Measurements from ENCODE around the gene CIRBP. TPM values are rescaled to one million over a fixed set of nuclear protein-coding genes. Genes with fewer than 3 reads are reported as not detected.

Gene CIRBP
- total and polyA plus RNA-seq, 4 donors, result 41.1 to 135 (median 96.9) TPM

DNA sequence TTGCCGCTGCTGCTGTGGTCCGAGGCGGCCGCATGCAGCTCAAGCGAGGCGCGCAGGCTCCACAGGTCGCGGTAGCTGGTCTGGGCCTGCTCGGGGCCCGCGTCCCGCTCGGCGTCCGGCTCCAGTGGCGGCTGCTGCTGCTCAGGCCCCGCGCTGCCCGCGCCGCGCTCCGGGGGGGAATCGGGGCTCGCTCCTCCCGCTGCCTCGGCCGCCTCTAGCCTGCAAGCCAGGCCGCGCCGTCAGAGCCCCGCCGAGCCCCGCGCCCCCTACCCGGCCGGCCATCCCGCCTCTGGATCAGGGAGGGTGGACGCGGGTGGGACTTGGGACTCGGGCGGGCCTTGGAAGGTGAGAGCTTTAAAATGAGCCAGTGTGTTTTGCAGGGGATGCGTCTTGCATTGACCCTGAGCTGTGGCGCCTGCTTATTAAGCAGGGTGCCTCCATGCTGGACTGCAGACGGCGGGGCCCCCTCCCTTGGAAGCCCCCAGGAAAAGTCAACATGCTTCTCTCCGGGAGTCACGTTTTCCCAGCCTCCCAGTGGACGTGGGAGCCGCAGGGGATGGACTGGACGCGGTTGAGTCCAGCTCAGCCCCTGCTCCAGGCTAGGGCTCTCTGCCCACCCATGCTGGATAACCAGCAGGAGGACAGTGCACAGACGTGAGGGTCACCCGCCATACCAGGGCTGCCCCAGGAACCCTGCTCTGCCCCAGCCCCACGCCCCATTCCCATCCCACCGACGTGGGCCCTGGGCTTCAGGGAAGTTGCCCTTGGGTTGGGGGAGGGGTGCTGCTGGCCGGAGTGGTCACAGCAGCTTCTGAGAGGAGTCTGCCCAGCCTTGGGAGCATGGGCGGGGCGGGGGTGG is 39.0 kb upstream of the CIRBP start:
- Histone ChIP-seq H3K4me3 (ENCODE audit: low read depth in 1 of 3, low read length in 3 of 3) (no peak overlapping the region), H3K27ac (ENCODE audit: low read depth in 1 of 2, low read length in 2 of 2) (no peak overlapping the region), H3K9ac (ENCODE audit: low read depth in 1 of 2, low read length in 2 of 2) (no peak overlapping the region), H3K27me3 (ENCODE audit: control insufficient read depth in 4 of 4, insufficient read depth in 4 of 4, low read length in 3 of 4) (no peaks in the 10 kb centered on the region), H3K36me3 (ENCODE audit: control insufficient read depth in 4 of 4, insufficient read depth in 3 of 4, low read depth in 1 of 4, low read length in 3 of 4) (peaks cover 0 to 15% (median 3%) of the 10 kb centered on the region in 4 donors), H3K4me1 (ENCODE audit: control insufficient read depth in 4 of 4, insufficient read depth in 4 of 4, low read length in 3 of 4) (peaks cover 0 to 5% (median under 1%) of the 10 kb centered on the region in 4 donors), H3K9me3 (ENCODE audit: control insufficient read depth in 4 of 4, low read length in 3 of 4) (no peaks in the 10 kb centered on the region)
- 81% methylated on average over 61 of the region's 61 CpGs for WGBS
- DNase-seq (ENCODE audit: low spot score), result no peak
- no peak for TF ChIP-seq EGR1 (IDR thresholded peaks at IDR 0.05; ENCODE audit: low read depth in 2 of 2)
- TF ChIP-seq FOXA1 (IDR thresholded peaks at IDR 0.05), result no peak
- TF ChIP-seq JUND (IDR thresholded peaks at IDR 0.05), result no peak
- no peak for TF ChIP-seq GABPA (IDR thresholded peaks at IDR 0.05 in 1 of 2, conservative IDR thresholded peaks at IDR 0.05 in 1 of 2)
- TF ChIP-seq NR2F2 (IDR thresholded peaks at IDR 0.05), result no peak
- TF ChIP-seq TAF1 (conservative IDR thresholded peaks at IDR 0.05), result no peak

GRCh38 chr19:1230783-1231489 is 38.2 kb upstream of the CIRBP start:
- Histone ChIP-seq H3K9me3 (ENCODE audit: control insufficient read depth in 4 of 4, low read length in 3 of 4) (no peaks in the 10 kb centered on the region), H3K4me3 (ENCODE audit: low read depth in 1 of 3, low read length in 3 of 3) (no peak overlapping the region), H3K27me3 (ENCODE audit: control insufficient read depth in 4 of 4, insufficient read depth in 4 of 4, low read length in 3 of 4) (no peaks in the 10 kb centered on the region), H3K9ac (ENCODE audit: low read depth in 1 of 2, low read length in 2 of 2) (no peak overlapping the region), H3K27ac (ENCODE audit: low read depth in 1 of 2, low read length in 2 of 2) (no peak overlapping the region), H3K4me1 (ENCODE audit: control insufficient read depth in 4 of 4, insufficient read depth in 4 of 4, low read length in 3 of 4) (peaks cover 0 to 5% (median under 1%) of the 10 kb centered on the region in 4 donors), H3K36me3 (ENCODE audit: control insufficient read depth in 4 of 4, insufficient read depth in 3 of 4, low read depth in 1 of 4, low read length in 3 of 4) (peaks cover 0 to 10% (median 3%) of the 10 kb centered on the region in 4 donors)
- no peak for DNase-seq (ENCODE audit: low spot score)
- 79% methylated on average over 38 of the region's 38 CpGs for WGBS
- TF ChIP-seq JUND (IDR thresholded peaks at IDR 0.05), result no peak

DNA sequence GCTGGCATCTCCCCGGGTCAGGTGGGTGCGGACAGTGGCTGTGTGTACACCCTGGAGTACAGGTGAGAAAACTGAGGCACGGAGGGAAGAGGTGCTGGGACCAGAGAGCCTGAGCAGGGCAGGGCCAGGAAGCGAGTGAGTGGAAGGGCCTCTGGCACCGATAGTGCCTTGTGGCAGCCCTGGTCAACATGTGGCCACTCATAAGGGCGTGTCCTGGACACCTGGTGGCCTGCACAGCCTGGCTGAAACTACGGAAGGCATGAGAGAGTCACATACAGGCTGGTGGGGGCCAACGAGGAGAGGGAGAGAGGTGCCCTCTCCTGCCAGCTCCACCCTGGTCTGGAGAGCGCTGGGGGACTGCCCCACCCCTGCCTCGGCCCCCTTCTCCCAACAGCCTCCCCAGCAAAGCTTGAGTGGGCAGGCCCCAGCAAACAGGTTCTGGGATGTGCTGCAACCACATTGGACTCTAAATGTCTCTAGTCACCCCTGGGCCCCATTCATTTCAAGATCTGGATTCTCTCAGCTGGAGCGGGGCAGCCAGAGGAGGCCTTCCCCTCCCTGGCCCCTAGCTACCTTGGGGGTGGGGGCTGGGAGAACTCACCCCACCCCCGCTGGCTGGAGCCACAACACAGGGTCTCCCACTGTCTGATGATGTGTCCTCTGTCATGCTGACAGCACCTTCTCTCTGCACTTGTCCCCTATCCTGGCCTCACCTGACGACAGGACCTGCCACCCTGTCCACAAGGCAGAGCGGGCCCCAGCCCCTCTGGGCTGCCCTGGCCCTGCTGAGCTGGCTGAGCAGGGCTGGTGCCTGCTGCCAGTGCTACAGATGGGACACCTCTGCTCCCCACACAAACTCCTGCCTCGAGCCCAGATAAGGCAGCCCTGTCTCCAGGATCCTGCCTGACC is 37.1 kb upstream of the CIRBP start:
- Histone ChIP-seq H3K27me3 (ENCODE audit: control insufficient read depth in 4 of 4, insufficient read depth in 4 of 4, low read length in 3 of 4) (no peaks in the 10 kb centered on the region), H3K9ac (ENCODE audit: low read depth in 1 of 2, low read length in 2 of 2) (no peak overlapping the region), H3K27ac (ENCODE audit: low read depth in 1 of 2, low read length in 2 of 2) (peak overlapping the region; percentile 14 to 25), H3K4me3 (ENCODE audit: low read depth in 1 of 3, low read length in 3 of 3) (no peak overlapping the region), H3K4me1 (ENCODE audit: control insufficient read depth in 4 of 4, insufficient read depth in 4 of 4, low read length in 3 of 4) (peaks cover 0 to 7% (median 2%) of the 10 kb centered on the region in 4 donors), H3K9me3 (ENCODE audit: control insufficient read depth in 4 of 4, low read length in 3 of 4) (no peaks in the 10 kb centered on the region), H3K36me3 (ENCODE audit: control insufficient read depth in 4 of 4, insufficient read depth in 3 of 4, low read depth in 1 of 4, low read length in 3 of 4) (peaks cover 0 to 6% (median 2%) of the 10 kb centered on the region in 4 donors)
- WGBS, result 77% methylated on average over 15 of the region's 15 CpGs
- no peak for DNase-seq (ENCODE audit: low spot score)
- TF ChIP-seq ATF3 (IDR thresholded peaks at IDR 0.05), result no peak
- no peak for TF ChIP-seq HNF4G (IDR thresholded peaks at IDR 0.05)
- TF ChIP-seq, protein P1, sequence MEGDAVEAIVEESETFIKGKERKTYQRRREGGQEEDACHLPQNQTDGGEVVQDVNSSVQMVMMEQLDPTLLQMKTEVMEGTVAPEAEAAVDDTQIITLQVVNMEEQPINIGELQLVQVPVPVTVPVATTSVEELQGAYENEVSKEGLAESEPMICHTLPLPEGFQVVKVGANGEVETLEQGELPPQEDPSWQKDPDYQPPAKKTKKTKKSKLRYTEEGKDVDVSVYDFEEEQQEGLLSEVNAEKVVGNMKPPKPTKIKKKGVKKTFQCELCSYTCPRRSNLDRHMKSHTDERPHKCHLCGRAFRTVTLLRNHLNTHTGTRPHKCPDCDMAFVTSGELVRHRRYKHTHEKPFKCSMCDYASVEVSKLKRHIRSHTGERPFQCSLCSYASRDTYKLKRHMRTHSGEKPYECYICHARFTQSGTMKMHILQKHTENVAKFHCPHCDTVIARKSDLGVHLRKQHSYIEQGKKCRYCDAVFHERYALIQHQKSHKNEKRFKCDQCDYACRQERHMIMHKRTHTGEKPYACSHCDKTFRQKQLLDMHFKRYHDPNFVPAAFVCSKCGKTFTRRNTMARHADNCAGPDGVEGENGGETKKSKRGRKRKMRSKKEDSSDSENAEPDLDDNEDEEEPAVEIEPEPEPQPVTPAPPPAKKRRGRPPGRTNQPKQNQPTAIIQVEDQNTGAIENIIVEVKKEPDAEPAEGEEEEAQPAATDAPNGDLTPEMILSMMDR (IDR thresholded peaks at IDR 0.05; ENCODE audit: low read depth, low read length, missing input control), result no peak
- TF ChIP-seq GABPA (IDR thresholded peaks at IDR 0.05 in 1 of 2, conservative IDR thresholded peaks at IDR 0.05 in 1 of 2), result no peak
- no peak for TF ChIP-seq RXRA (IDR thresholded peaks at IDR 0.05)
- TF ChIP-seq TAF1 (conservative IDR thresholded peaks at IDR 0.05), result no peak
- TF ChIP-seq NR2F2 (IDR thresholded peaks at IDR 0.05), result no peak
- no peak for TF ChIP-seq ZBTB33 (IDR thresholded peaks at IDR 0.05)
- no peak for TF ChIP-seq HNF4A (conservative IDR thresholded peaks at IDR 0.05)
- TF ChIP-seq FOXA1 (IDR thresholded peaks at IDR 0.05), result no peak
- TF ChIP-seq SP1 (IDR thresholded peaks at IDR 0.05), result no peak
- no peak for TF ChIP-seq REST (IDR thresholded peaks at IDR 0.05)
- TF ChIP-seq YY1 (IDR thresholded peaks at IDR 0.05), result no peak
- TF ChIP-seq EGR1 (IDR thresholded peaks at IDR 0.05; ENCODE audit: low read depth in 2 of 2), result no peak
- no peak for TF ChIP-seq RAD21 (IDR thresholded peaks at IDR 0.05)

All from liver (tissue), 9 donors.